GM12891 (cell line): ENCODE measurements around the gene ATF7IP2.

Source experiments
- POLR2A ChIP-seq: IDR thresholded peaks from 2 replicates; pipeline ENCODE4 v1.6.1; 2011; ENCODE audit warnings: low read depth, low read length, control low read depth
- POLR2AphosphoS5 ChIP-seq: IDR thresholded peaks from 2 replicates; pipeline ENCODE4 v1.6.1; 2011; ENCODE audit warnings: low read depth, low read length, control low read depth

- TF ChIP-seq POLR2A (no peak), POLR2AphosphoS5 (no peak)
These were observed 133.4 kb downstream of the ATF7IP2 start for GRCh38 chr16:10519297-10519696.
